ENCODE results near the gene NUTF2.

NUTF2 gene

DNA sequence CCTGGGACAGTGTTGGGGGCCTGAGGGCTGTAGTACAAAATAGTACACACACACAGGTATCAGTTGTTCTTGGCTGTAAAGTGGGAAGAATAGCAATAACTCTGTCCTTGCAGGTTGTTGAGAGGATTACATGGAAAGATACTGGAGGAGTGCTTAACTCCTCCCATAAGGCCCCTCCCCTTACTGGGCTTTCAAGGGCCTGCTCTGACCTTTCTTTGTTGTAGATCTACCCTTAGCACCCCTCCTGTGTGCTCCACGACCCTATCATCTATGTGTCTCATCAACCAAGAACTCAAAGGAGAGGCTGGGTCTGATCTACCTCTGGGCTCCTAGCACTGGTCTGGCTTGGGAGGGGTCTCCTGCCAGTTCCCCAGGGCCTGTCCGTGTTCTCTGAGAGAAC is 17.9 kb downstream of the NUTF2 start:
- TF ChIP-seq, protein P1, sequence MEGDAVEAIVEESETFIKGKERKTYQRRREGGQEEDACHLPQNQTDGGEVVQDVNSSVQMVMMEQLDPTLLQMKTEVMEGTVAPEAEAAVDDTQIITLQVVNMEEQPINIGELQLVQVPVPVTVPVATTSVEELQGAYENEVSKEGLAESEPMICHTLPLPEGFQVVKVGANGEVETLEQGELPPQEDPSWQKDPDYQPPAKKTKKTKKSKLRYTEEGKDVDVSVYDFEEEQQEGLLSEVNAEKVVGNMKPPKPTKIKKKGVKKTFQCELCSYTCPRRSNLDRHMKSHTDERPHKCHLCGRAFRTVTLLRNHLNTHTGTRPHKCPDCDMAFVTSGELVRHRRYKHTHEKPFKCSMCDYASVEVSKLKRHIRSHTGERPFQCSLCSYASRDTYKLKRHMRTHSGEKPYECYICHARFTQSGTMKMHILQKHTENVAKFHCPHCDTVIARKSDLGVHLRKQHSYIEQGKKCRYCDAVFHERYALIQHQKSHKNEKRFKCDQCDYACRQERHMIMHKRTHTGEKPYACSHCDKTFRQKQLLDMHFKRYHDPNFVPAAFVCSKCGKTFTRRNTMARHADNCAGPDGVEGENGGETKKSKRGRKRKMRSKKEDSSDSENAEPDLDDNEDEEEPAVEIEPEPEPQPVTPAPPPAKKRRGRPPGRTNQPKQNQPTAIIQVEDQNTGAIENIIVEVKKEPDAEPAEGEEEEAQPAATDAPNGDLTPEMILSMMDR (IDR thresholded peaks at IDR 0.05; ENCODE audit: low read depth, low read length, poor library complexity, severe bottlenecking): no peak
- no peak for TF ChIP-seq EZH2phosphoT487 (IDR thresholded peaks at IDR 0.05; ENCODE audit: borderline replicate concordance, low read length)
- no peaks in the 10 kb centered on the region for H3K4me1 ChIP-seq (ENCODE audit: control insufficient read depth, low read length)
- no peak overlapping the region for H3K4me2 ChIP-seq (ENCODE audit: low read length)
- no peaks in the 10 kb centered on the region for H3F3A ChIP-seq (ENCODE audit: control insufficient read depth, insufficient read depth)
- no peaks in the 10 kb centered on the region for H3K9me3 ChIP-seq (ENCODE audit: control insufficient read depth, insufficient read depth, low read length)
- peaks cover 53% of the 10 kb centered on the region for H3K79me2 ChIP-seq (ENCODE audit: control insufficient read depth, low read length)
- H4K20me1 ChIP-seq (ENCODE audit: control insufficient read depth, insufficient read depth, low read depth, low read length): peaks cover 4% of the 10 kb centered on the region; the same call in 1 of the 2 replicates
- H3K36me3 ChIP-seq (ENCODE audit: control insufficient read depth, low read length): peaks cover 51% of the 10 kb centered on the region
- H3K27ac ChIP-seq (ENCODE audit: low read depth, low read length): no peak overlapping the region
- no peaks in the 10 kb centered on the region for H3K9me2 ChIP-seq (replicated peaks; ENCODE audit: control insufficient read depth, low read length)
- no peaks in the 10 kb centered on the region for H3K27me3 ChIP-seq (ENCODE audit: control insufficient read depth, low read length)
- no peak overlapping the region for H3K4me3 ChIP-seq (ENCODE audit: low read length)

DNA sequence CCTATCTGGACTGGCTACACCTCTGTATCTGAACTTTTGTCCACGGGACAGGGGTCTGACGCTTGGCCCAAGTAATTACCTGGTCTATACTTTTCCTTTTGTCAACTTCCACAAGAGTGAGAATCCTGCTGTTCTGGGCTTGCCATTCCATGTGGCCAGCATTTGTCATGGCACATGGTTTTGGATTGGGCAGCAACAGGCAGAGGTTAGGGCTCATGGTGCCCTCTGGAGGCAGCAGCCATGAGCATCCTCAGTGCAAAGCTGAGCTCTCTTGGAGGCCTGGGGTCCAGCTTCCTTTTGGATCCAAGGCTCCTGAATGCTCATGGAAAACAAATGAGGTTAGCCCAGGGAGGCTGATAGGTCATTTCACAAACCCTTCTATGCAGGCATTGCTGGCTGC is 18.6 kb downstream of the NUTF2 start:
- no peak overlapping the region for H3K4me2 ChIP-seq (ENCODE audit: low read length)
- no peaks in the 10 kb centered on the region for H3K27me3 ChIP-seq (ENCODE audit: control insufficient read depth, low read length)
- H3K4me1 ChIP-seq (ENCODE audit: control insufficient read depth, low read length): no peaks in the 10 kb centered on the region
- peaks cover 49% of the 10 kb centered on the region for H3K79me2 ChIP-seq (ENCODE audit: control insufficient read depth, low read length)
- H4K20me1 ChIP-seq (ENCODE audit: control insufficient read depth, insufficient read depth, low read depth, low read length): peaks cover 4% of the 10 kb centered on the region; the same call in 1 of the 2 replicates
- H3K27ac ChIP-seq (ENCODE audit: low read depth, low read length): no peak overlapping the region
- TF ChIP-seq, protein P1 (IDR thresholded peaks at IDR 0.05; ENCODE audit: low read depth, low read length, poor library complexity, severe bottlenecking): peak; percentile 49
- no peak for TF ChIP-seq EZH2phosphoT487 (IDR thresholded peaks at IDR 0.05; ENCODE audit: borderline replicate concordance, low read length)
- H3K4me3 ChIP-seq (ENCODE audit: low read length): no peak overlapping the region
- H3K9me3 ChIP-seq (ENCODE audit: control insufficient read depth, insufficient read depth, low read length): no peaks in the 10 kb centered on the region
- peaks cover 3% of the 10 kb centered on the region for H3F3A ChIP-seq (ENCODE audit: control insufficient read depth, insufficient read depth)
- no peaks in the 10 kb centered on the region for H3K9me2 ChIP-seq (replicated peaks; ENCODE audit: control insufficient read depth, low read length)
- H3K36me3 ChIP-seq (ENCODE audit: control insufficient read depth, low read length): peaks cover 57% of the 10 kb centered on the region

DNA sequence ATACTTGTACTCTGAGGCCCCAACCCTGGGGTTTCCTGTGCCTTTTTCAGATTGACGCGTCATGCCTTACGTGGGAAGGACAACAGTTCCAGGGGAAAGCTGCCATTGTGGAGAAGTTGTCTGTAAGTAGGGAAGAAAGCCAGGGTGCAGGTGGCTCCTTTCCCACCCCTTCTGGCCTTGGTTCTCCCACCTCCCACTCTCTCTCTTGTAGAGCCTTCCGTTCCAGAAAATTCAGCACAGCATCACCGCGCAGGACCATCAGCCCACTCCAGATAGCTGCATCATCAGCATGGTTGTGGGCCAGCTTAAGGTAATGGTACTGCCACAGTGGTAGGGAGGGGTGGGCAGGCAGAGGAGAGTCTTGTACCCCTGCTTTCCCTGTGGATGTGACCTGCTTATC is 21.6 kb downstream of the NUTF2 start:
- Histone ChIP-seq H4K20me1 (ENCODE audit: control insufficient read depth, insufficient read depth, low read depth, low read length) (no peaks in the 10 kb centered on the region), H3K4me2 (ENCODE audit: low read length) (no peak overlapping the region), H3K27ac (ENCODE audit: low read depth, low read length) (no peak overlapping the region), H3F3A (ENCODE audit: control insufficient read depth, insufficient read depth) (peaks cover 18% of the 10 kb centered on the region), H3K4me1 (ENCODE audit: control insufficient read depth, low read length) (peaks cover 7% of the 10 kb centered on the region), H3K79me2 (ENCODE audit: control insufficient read depth, low read length) (peaks cover 24% of the 10 kb centered on the region), H3K36me3 (ENCODE audit: control insufficient read depth, low read length) (peaks cover 59% of the 10 kb centered on the region), H3K9me2 (replicated peaks; ENCODE audit: control insufficient read depth, low read length) (no peaks in the 10 kb centered on the region), H3K9me3 (ENCODE audit: control insufficient read depth, insufficient read depth, low read length) (no peaks in the 10 kb centered on the region), H3K4me3 (ENCODE audit: low read length) (no peak overlapping the region), H3K27me3 (ENCODE audit: control insufficient read depth, low read length) (no peaks in the 10 kb centered on the region)
- TF ChIP-seq, protein P1 (IDR thresholded peaks at IDR 0.05; ENCODE audit: low read depth, low read length, poor library complexity, severe bottlenecking): no peak
- no peak for TF ChIP-seq EZH2phosphoT487 (IDR thresholded peaks at IDR 0.05; ENCODE audit: borderline replicate concordance, low read length)
